Measurements from ENCODE around the gene PTPN20.

DNA sequence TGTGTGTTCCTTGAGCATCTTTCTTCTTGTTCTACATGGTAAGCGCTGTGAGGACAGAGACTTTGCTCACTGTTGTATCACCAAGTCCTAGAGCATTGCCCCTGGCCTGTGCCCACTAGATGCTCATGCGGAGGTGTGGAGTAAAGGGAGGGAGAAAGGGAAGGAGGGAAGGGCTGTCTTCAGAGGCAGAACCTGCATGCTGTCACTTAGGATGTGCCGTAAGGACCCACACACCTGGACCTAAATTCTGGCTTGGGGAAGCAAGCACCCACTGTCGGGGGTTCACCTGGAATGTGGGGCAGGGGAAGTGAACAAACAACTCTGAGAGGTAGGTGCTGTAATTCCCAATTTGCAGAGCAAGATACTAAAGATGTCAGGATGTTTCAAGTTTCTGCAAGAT lies 129.5 kb downstream of the PTPN20 start:
- TF ChIP-seq, protein P1, sequence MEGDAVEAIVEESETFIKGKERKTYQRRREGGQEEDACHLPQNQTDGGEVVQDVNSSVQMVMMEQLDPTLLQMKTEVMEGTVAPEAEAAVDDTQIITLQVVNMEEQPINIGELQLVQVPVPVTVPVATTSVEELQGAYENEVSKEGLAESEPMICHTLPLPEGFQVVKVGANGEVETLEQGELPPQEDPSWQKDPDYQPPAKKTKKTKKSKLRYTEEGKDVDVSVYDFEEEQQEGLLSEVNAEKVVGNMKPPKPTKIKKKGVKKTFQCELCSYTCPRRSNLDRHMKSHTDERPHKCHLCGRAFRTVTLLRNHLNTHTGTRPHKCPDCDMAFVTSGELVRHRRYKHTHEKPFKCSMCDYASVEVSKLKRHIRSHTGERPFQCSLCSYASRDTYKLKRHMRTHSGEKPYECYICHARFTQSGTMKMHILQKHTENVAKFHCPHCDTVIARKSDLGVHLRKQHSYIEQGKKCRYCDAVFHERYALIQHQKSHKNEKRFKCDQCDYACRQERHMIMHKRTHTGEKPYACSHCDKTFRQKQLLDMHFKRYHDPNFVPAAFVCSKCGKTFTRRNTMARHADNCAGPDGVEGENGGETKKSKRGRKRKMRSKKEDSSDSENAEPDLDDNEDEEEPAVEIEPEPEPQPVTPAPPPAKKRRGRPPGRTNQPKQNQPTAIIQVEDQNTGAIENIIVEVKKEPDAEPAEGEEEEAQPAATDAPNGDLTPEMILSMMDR (IDR thresholded peaks at IDR 0.05) = no peak
- TF ChIP-seq POLR2A (IDR thresholded peaks at IDR 0.05) = no peak

All from Peyer's patch (tissue), 4 donors.